HCT116 (cell line): ENCODE data around the gene NCAPD2. TPM values are rescaled to one million over a fixed set of nuclear protein-coding genes. Genes with fewer than 3 reads are reported as not detected.

Source experiments
- ATAC-seq: fragments of 200-7000 bp; cut with Tn5 transposase; 2 replicates; pipeline ENCODE4 v1.9.1; 2020; ENCODE audit warnings: mild to moderate bottlenecking, moderate library complexity
- BruUV-seq: library from RNA; stranded (reverse); fragments of 400-500 nt; replicated peaks from 2 replicates; lab custom pipeline; 2021; lab: Mats Ljungman, UMichigan
- CTCF ChIA-PET: fragments of 300-600 bp; sonication (Branson Sonifier 250); formaldehyde crosslinking; loops from one replicate; lab custom pipeline; 2021; ENCODE audit warnings: antibody characterized with exemption; lab: Charles Lee
- POLR2A ChIA-PET: fragments of 300-600, 350-600 bp; sonication (Branson Sonifier 250); formaldehyde crosslinking; loops from one replicate; lab custom pipeline; 2021; ENCODE audit warnings: antibody characterized with exemption; lab: Charles Lee
- RAD21 ChIA-PET, 2 experiments: fragments of 300-600 bp; sonication (Branson Sonifier 250); formaldehyde crosslinking; loops; one replicate each; lab custom pipeline; 2023; ENCODE audit warnings: low total read pairs in 2 of 2; ENCODE audit not compliant: uncharacterized antibody in 2 of 2, unreplicated experiment in 2 of 2, low non-redundant PET in 1 of 2; lab: Charles Lee
- DNase-seq: peaks from one replicate; pipeline ENCODE4 v3.0.0-alpha.2; 2010; ENCODE audit warnings: low read depth, low spot score
- H2AFZ ChIP-seq: fragments of 200-600 bp; shearing (Covaris generic), sonication (generic); 2 replicates; pipeline ENCODE4 v1.6.1; 2017; ENCODE audit warnings: low read depth, mixed run types, mixed read lengths, antibody characterized with exemption, low read length; ENCODE audit not compliant: poor library complexity, severe bottlenecking
- H3K27ac ChIP-seq: 2 replicates; pipeline ENCODE4 v1.5.1; 2012; ENCODE audit warnings: low read depth, low read length
- H3K27me3 ChIP-seq: fragments of 200-600 bp; sonication (generic); 2 replicates; pipeline ENCODE4 v1.6.1; 2016; ENCODE audit warnings: mixed run types, low read length, mixed read lengths; ENCODE audit not compliant: insufficient read depth
- H3K36me3 ChIP-seq, 2 experiments: fragments of 200-500 bp in 1 of 2; fragments of 200-600 bp in 1 of 2; sonication (Bioruptor generic) in 1 of 2; sonication (generic) in 1 of 2; 2 replicates each; pipeline versions ENCODE4 v1.5.1 to v1.6.1; 2014 to 2016; ENCODE audit warnings: low read length in 2 of 2, inconsistent platforms in 1 of 2, mixed read lengths in 1 of 2, mixed run types in 1 of 2; ENCODE audit not compliant: insufficient read depth in 2 of 2, control insufficient read depth in 1 of 2
- H3K4me1 ChIP-seq, 2 experiments: fragments of 200-600 bp in 1 of 2; sonication (generic) in 1 of 2; 2 replicates each; pipeline versions ENCODE4 v1.5.1 to v1.6.1; 2012 to 2017; ENCODE audit warnings: low read length in 2 of 2, inconsistent platforms in 1 of 2, mild to moderate bottlenecking in 1 of 2, mixed read lengths in 1 of 2, mixed run types in 1 of 2, moderate library complexity in 1 of 2; ENCODE audit not compliant: insufficient read depth in 2 of 2, control insufficient read depth in 1 of 2
- H3K4me2 ChIP-seq: fragments of 200-600 bp; sonication (generic); 2 replicates; pipeline ENCODE4 v1.6.1; 2017; ENCODE audit warnings: mixed run types, low read length, mixed read lengths
- H3K4me3 ChIP-seq, 2 experiments: fragments of 200-600 bp in 1 of 2; sonication (generic) in 1 of 2; replicated peaks in 1 of 2; 2 replicates each; pipeline ENCODE4 v1.5.1; 2011 to 2016; ENCODE audit warnings: low read length in 2 of 2, control low read depth in 1 of 2, low read depth in 1 of 2, mild to moderate bottlenecking in 1 of 2, mixed read lengths in 1 of 2, mixed run types in 1 of 2
- H3K79me2 ChIP-seq: fragments of 200-600 bp; sonication (generic); 2 replicates; pipeline ENCODE4 v1.6.1; 2017; ENCODE audit warnings: mild to moderate bottlenecking, mixed run types, low read length, moderate library complexity, mixed read lengths; ENCODE audit not compliant: insufficient read depth
- H3K9ac ChIP-seq: fragments of 200-600 bp; sonication (generic); 2 replicates; pipeline ENCODE4 v1.6.1; 2016; ENCODE audit warnings: low read length, mixed read lengths
- H3K9me2 ChIP-seq: fragments of 200-600 bp; sonication (generic), shearing (Covaris generic); 2 replicates; pipeline ENCODE4 v1.6.1; 2017; ENCODE audit warnings: mixed run types, mild to moderate bottlenecking, moderate library complexity; ENCODE audit not compliant: insufficient read depth
- H3K9me3 ChIP-seq, 2 experiments: fragments of 200-500 bp in 1 of 2; fragments of 200-600 bp in 1 of 2; sonication (Bioruptor generic) in 1 of 2; sonication (generic) in 1 of 2; 2 replicates each; pipeline ENCODE4 v1.6.1; 2014 to 2017; ENCODE audit warnings: low read length in 2 of 2, mixed read lengths in 2 of 2, inconsistent platforms in 1 of 2, low read depth in 1 of 2, mild to moderate bottlenecking in 1 of 2, mixed run types in 1 of 2, moderate library complexity in 1 of 2; ENCODE audit not compliant: control insufficient read depth in 1 of 2, insufficient read depth in 1 of 2
- H4K20me1 ChIP-seq: fragments of 200-600 bp; sonication (generic), shearing (Covaris generic); 2 replicates; pipeline ENCODE4 v1.6.1; 2017; ENCODE audit warnings: mixed run types, mild to moderate bottlenecking, moderate library complexity; ENCODE audit not compliant: insufficient read depth
- CBX3 ChIP-seq: IDR thresholded peaks from 2 replicates; pipeline ENCODE4 v1.6.1; 2012; ENCODE audit warnings: low read depth
- CEBPB ChIP-seq: IDR thresholded peaks from 2 replicates; pipeline ENCODE4 v1.6.1; 2012; ENCODE audit warnings: low read depth
- ELF1 ChIP-seq: IDR thresholded peaks from 2 replicates; pipeline ENCODE4 v1.6.1; 2012; ENCODE audit warnings: low read depth, borderline replicate concordance
- EZH2phosphoT487 ChIP-seq: fragments of 200-600 bp; IDR thresholded peaks from 2 replicates; pipeline ENCODE4 v1.6.1; 2018; ENCODE audit warnings: antibody characterized with exemption, borderline replicate concordance
- POLR2AphosphoS5 ChIP-seq: IDR thresholded peaks from 2 replicates; pipeline ENCODE4 v1.6.1; 2011; ENCODE audit warnings: mild to moderate bottlenecking, low read depth, low read length, moderate library complexity
- RAD21 ChIP-seq: IDR thresholded peaks from 2 replicates; pipeline ENCODE4 v1.6.1; 2012; ENCODE audit warnings: low read depth, mild to moderate bottlenecking
- SP1 ChIP-seq: IDR thresholded peaks from 2 replicates; pipeline ENCODE4 v1.6.1; 2012; ENCODE audit warnings: low read depth
- YY1 ChIP-seq: IDR thresholded peaks from 2 replicates; pipeline ENCODE4 v1.6.1; 2011; ENCODE audit warnings: low read length, low read depth, moderate library complexity, mild to moderate bottlenecking; ENCODE audit not compliant: insufficient replicate concordance; ENCODE audit errors: extremely low read depth
- ZNF274 ChIP-seq: fragments of 200-500 bp; sonication (Bioruptor generic); IDR thresholded peaks from 2 replicates; pipeline ENCODE4 v1.6.1; 2014; ENCODE audit warnings: mild to moderate bottlenecking, low read depth, low read length, inconsistent platforms
- intact Hi-C: fragments of 100-400 bp; cut with micrococcal nuclease; formaldehyde crosslinking; loops from 2 replicates; pipeline ENCODE4 v1.10.0; 2022
- total RNA-seq: library from RNA; stranded (reverse); gene quantifications from one replicate; pipeline ENCODE4 v1.2.1, GENCODE V29; 2021; ENCODE audit not compliant: unreplicated experiment
- TF ChIP-seq, protein P1 (sequence below), 3 experiments: fragments of 200-600 bp in 1 of 3; sonication (generic) in 1 of 3; IDR thresholded peaks in 2 of 3; conservative IDR thresholded peaks in 1 of 3; 2 replicates each; pipeline ENCODE4 v1.5.1; 2012 to 2017; ENCODE audit warnings: low read depth in 2 of 3, low read length in 2 of 3, antibody characterized with exemption in 1 of 3, borderline replicate concordance in 1 of 3, control low read depth in 1 of 3, mild to moderate bottlenecking in 1 of 3, mixed read lengths in 1 of 3, mixed run types in 1 of 3, moderate library complexity in 1 of 3; ENCODE audit not compliant: insufficient read depth in 1 of 3
- TF ChIP-seq, protein P2 (sequence below): IDR thresholded peaks from 2 replicates; pipeline ENCODE4 v1.6.1; 2012

NCAPD2 gene
- total RNA-seq, 1 experiment from 2014 or later: 177 TPM

DNA sequence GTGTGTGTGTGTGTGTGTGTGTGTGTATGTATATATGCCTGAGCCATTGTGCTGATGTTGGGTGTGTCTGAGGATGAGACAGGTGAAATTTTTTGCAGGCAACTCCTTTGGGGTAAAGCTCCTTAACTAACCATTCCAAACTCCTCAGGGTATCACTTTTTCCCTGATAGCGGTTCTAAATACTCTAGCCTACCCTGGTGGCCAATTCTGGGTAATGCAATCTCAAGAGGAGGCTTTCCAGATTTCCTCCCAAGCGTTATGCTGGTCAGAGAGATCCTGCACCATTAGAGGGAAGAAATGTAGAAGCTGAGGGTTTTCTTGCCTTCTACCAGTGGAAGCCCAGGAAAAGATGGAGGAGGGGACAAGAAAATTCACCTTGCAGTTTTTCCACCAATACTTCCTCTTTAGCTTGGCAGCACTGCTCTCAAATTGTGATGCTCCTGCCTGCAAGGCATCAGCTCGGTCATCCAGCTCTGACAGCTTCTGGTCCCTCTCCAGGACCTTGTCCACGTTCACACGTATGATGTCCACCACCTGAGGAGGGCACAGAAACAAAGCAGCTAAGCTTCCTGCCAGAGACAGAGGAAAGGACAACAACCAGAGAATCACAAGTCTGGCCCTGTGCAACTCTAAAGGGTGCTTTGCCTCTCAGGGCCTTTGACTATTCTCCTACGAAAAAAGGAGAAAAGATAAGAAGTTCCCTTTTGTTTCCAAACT, 28.3 kb upstream of the NCAPD2 start:
- POLR2A ChIA-PET: interaction anchor here (1.0 to 1.5 kb wide), 4 partner anchors 69 to 142 kb away, joined by 3 to 7 read pairs (median 3); partner anchors contain the start of gene GAPDH
- intact Hi-C loops: loop anchor here (1.0 to 5.0 kb wide), 4 partner anchors 42 to 403 kb away; no protein-coding TSS in a partner anchor
- RAD21 ChIA-PET: interaction anchor here (0.7 to 1.7 kb wide), 11 partner anchors 40 to 477 kb away, joined by 3 to 9 read pairs (median 4); no protein-coding TSS in a partner anchor
- no peaks in the 10 kb centered on the region for H3K9me2 ChIP-seq
- TF ChIP-seq RAD21 (peak; percentile 95), SP1 (no peak)
- TF ChIP-seq, protein P1, sequence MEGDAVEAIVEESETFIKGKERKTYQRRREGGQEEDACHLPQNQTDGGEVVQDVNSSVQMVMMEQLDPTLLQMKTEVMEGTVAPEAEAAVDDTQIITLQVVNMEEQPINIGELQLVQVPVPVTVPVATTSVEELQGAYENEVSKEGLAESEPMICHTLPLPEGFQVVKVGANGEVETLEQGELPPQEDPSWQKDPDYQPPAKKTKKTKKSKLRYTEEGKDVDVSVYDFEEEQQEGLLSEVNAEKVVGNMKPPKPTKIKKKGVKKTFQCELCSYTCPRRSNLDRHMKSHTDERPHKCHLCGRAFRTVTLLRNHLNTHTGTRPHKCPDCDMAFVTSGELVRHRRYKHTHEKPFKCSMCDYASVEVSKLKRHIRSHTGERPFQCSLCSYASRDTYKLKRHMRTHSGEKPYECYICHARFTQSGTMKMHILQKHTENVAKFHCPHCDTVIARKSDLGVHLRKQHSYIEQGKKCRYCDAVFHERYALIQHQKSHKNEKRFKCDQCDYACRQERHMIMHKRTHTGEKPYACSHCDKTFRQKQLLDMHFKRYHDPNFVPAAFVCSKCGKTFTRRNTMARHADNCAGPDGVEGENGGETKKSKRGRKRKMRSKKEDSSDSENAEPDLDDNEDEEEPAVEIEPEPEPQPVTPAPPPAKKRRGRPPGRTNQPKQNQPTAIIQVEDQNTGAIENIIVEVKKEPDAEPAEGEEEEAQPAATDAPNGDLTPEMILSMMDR (IDR thresholded peaks at IDR 0.05 in 2 of 3, conservative IDR thresholded peaks at IDR 0.05 in 1 of 3; ENCODE audit: borderline replicate concordance in 1 of 3, insufficient read depth in 1 of 3, low read depth in 2 of 3, low read length in 2 of 3): peak; percentile 84 to 85 (median 85)
- TF ChIP-seq, all 23 proteins: peak for 2
- Histone ChIP-seq H2AFZ (no peak overlapping the region), H3K27ac (no peak overlapping the region), H3K9ac (no peak overlapping the region), H4K20me1 (no peaks in the 10 kb centered on the region), H3K4me2 (no peak overlapping the region), H3K27me3 (no peaks in the 10 kb centered on the region), H3K36me3 (peaks cover 14 to 31% of the 10 kb centered on the region in 2 experiments; a peak in 3 of 4 replicates), H3K9me3 (no peaks in the 10 kb centered on the region), H3K4me3 (no peak overlapping the region), H3K79me2 (no peaks in the 10 kb centered on the region; the same call in 1 of the 2 replicates), H3K4me1 (peaks cover 6 to 14% of the 10 kb centered on the region in 2 experiments)
- ATAC-seq (peak; percentile 64), DNase-seq (peak; percentile 54)
- BruUV-seq: no TSS peak
- CTCF ChIA-PET: interaction anchor here (0.6 to 2.1 kb wide), 26 partner anchors 21 to 1622 kb away, joined by 3 to 46 read pairs (median 4); partner anchors contain the start of genes CD27 and TNFRSF1A

DNA sequence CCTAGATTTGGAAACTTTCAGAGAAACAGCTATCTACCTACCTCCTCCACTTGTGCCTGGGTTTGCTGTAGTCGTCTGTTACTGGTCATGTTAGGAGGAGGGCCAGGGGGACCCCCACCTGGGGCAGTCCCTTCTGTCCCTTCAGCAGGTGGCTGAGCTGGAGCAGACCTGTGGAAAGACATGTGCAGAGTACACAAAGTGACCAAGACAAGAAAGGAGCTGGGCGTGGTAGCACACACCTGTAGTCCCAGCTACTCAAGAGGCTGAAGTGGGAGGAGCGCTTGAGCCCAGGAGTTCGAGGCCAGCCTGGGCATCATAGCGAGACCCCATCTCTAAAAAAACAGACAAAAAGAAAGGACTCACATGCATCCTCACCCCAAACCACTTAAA, 27.7 kb upstream of the NCAPD2 start:
- peaks cover 14 to 31% of the 10 kb centered on the region in 2 experiments; a peak in 3 of 4 replicates for H3K36me3 ChIP-seq
- H4K20me1 ChIP-seq: no peaks in the 10 kb centered on the region
- intact Hi-C loops: loop anchor here (5.0 kb wide), 1 partner anchor 129 kb away; no protein-coding TSS in a partner anchor
- no peak overlapping the region for H3K27ac ChIP-seq
- no peak overlapping the region for H3K4me3 ChIP-seq
- ATAC-seq: no peak
- ChIA-PET CTCF (interaction anchor here (0.8 to 2.1 kb wide), 16 partner anchors 42 to 399 kb away, joined by 3 to 46 read pairs (median 5); partner anchors contain the start of gene TNFRSF1A), POLR2A (interaction anchor here (1.1 to 1.5 kb wide), 2 partner anchors 68 to 140 kb away, joined by 3 to 7 read pairs; partner anchors contain the start of gene GAPDH), RAD21 (interaction anchor here (1.1 to 1.7 kb wide), 5 partner anchors 44 to 478 kb away, joined by 3 to 5 read pairs (median 5); no protein-coding TSS in a partner anchor)
- H3K4me1 ChIP-seq: peaks cover 8 to 17% of the 10 kb centered on the region in 2 experiments
- no TSS peak for BruUV-seq
- H3K4me2 ChIP-seq: no peak overlapping the region
- H3K9ac ChIP-seq: no peak overlapping the region
- no peaks in the 10 kb centered on the region for H3K9me2 ChIP-seq
- no peaks in the 10 kb centered on the region for H3K27me3 ChIP-seq
- no peak for DNase-seq
- no peaks in the 10 kb centered on the region; the same call in 1 of the 2 replicates for H3K79me2 ChIP-seq
- H2AFZ ChIP-seq: no peak overlapping the region
- no peaks in the 10 kb centered on the region for H3K9me3 ChIP-seq
- no peak for TF ChIP-seq ZNF274
- TF ChIP-seq, protein P2, sequence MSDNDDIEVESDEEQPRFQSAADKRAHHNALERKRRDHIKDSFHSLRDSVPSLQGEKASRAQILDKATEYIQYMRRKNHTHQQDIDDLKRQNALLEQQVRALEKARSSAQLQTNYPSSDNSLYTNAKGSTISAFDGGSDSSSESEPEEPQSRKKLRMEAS: no peak
- TF ChIP-seq, protein P1 (IDR thresholded peaks at IDR 0.05 in 2 of 3, conservative IDR thresholded peaks at IDR 0.05 in 1 of 3; ENCODE audit: borderline replicate concordance in 1 of 3, insufficient read depth in 1 of 3, low read depth in 2 of 3, low read length in 2 of 3): no peak
- no peak for TF ChIP-seq RAD21
- no peak for TF ChIP-seq CEBPB
- no peak for TF ChIP-seq CBX3
- TF ChIP-seq POLR2AphosphoS5: no peak
- no peak for TF ChIP-seq SP1
- TF ChIP-seq ELF1: no peak
- no peak for TF ChIP-seq EZH2phosphoT487
- no peak for TF ChIP-seq YY1
